Nephron (organoid): ENCODE measurements around the gene PSMD14.

Source experiments
- H3K27ac Mint-ChIP-seq, 3 experiments: 2 replicates each; pipeline ENCODE4 v1.8.0; 2020; ENCODE audit warnings: mixed read lengths in 3 of 3, mild to moderate bottlenecking in 2 of 3, moderate library complexity in 1 of 3
- H3K27me3 Mint-ChIP-seq: 2 replicates; pipeline ENCODE4 v1.8.0; 2021; ENCODE audit warnings: low read depth, mild to moderate bottlenecking, moderate library complexity, mixed read lengths
- H3K36me3 Mint-ChIP-seq: 2 replicates; pipeline ENCODE4 v1.8.0; 2020; ENCODE audit warnings: low read depth, mixed read lengths
- H3K4me1 Mint-ChIP-seq: 2 replicates; pipeline ENCODE4 v1.8.0; 2020; ENCODE audit warnings: mixed read lengths
- H3K4me3 Mint-ChIP-seq, 3 experiments: 2 replicates each; pipeline ENCODE4 v1.8.0; 2020; ENCODE audit warnings: mild to moderate bottlenecking in 3 of 3, mixed read lengths in 3 of 3, moderate library complexity in 2 of 3
- H3K9me3 Mint-ChIP-seq: 2 replicates; pipeline ENCODE4 v1.8.0; 2020; ENCODE audit warnings: mixed read lengths
- CTCF ChIP-seq, 3 experiments: fragments of 200-600 bp; sonication (generic); IDR thresholded peaks; one replicate each; pipeline ENCODE4 v1.5.0; 2021; ENCODE audit warnings: antibody characterized with exemption in 3 of 3; ENCODE audit not compliant: unreplicated experiment in 3 of 3

The PSMD14 gene

GRCh38 chr2:161388146-161388779 lies 80.0 kb downstream of the PSMD14 start:
- Mint-ChIP-seq H3K9me3 (no peaks in the 10 kb centered on the region), H3K36me3 (peaks cover 16% of the 10 kb centered on the region), H3K27ac (no peak overlapping the region), H3K4me1 (no peaks in the 10 kb centered on the region), H3K4me3 (no peak overlapping the region), H3K27me3 (no peaks in the 10 kb centered on the region)
- TF ChIP-seq CTCF (IDR thresholded peaks at IDR 0.05; ENCODE audit: unreplicated experiment in 3 of 3) = no peak

DNA sequence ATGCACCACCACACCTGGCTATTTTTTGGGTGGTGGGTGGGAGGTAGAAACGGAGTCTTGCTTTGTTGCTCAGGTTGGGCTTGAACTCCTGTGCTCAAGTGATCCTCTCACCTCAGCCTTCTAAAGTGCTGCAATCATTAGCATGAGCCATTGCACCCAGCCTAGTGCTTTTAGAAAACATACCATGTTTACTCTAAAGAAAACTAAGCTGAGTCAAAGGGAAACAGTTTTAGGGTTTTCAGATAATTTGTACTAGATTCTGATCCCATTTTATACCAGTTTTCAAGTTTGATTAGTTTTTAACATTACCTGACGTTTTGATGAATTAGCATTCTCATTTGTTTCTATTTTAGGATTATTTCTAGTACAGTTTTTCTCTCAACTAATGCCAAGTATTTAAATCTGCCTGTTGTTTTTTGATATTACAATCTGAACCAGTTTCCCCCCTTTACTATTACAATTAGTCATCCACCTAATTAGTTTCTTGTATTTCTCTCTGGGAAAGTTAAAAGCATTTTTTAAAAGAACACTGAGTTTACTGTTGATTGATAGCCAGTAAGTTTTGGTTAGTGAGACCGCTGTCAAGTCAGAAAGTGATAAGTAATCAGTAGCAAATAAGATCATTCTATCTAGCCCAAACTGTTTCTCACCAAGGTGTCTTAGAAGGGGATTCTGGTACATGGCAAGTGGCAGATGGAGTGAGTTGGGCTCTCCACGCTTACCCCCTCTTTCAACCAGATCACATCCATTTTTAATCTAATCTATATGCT lies 83.7 kb downstream of the PSMD14 start:
- Mint-ChIP-seq H3K4me3 (no peak overlapping the region), H3K27ac (no peak overlapping the region), H3K4me1 (no peaks in the 10 kb centered on the region), H3K9me3 (no peaks in the 10 kb centered on the region), H3K36me3 (peaks cover 39% of the 10 kb centered on the region), H3K27me3 (no peaks in the 10 kb centered on the region)
- no peak for TF ChIP-seq CTCF (IDR thresholded peaks at IDR 0.05; ENCODE audit: unreplicated experiment in 3 of 3)

GRCh38 chr2:161400076-161400475 lies 91.9 kb downstream of the PSMD14 start:
- no peaks in the 10 kb centered on the region for H3K27me3 Mint-ChIP-seq
- H3K36me3 Mint-ChIP-seq = peaks cover 51% of the 10 kb centered on the region
- no peak overlapping the region for H3K27ac Mint-ChIP-seq
- no peak for TF ChIP-seq CTCF (IDR thresholded peaks at IDR 0.05; ENCODE audit: unreplicated experiment in 3 of 3)
- no peak overlapping the region for H3K4me3 Mint-ChIP-seq
- no peaks in the 10 kb centered on the region for H3K4me1 Mint-ChIP-seq
- H3K9me3 Mint-ChIP-seq = no peaks in the 10 kb centered on the region

DNA sequence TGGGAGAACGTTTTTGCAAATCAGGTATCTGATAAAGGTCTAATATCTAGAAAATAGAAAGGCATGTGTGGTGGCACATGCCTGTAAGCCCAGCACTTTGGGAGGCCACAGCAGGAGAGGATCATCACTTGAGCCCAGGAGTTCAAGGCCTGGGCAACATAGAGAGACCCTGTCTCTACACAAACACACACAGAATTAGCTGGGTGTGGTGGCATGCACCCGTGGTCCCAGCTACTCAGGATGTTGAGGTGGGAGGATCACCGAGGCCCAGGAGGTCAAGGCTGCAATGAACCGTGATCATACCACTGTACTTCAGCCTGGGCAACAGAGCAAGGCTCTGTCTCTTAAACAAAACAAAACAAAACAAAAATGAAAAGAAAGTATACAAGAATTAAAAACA lies 94.1 kb downstream of the PSMD14 start:
- Mint-ChIP-seq H3K27me3 (no peaks in the 10 kb centered on the region), H3K9me3 (no peaks in the 10 kb centered on the region), H3K36me3 (peaks cover 31% of the 10 kb centered on the region), H3K27ac (no peak overlapping the region), H3K4me1 (no peaks in the 10 kb centered on the region), H3K4me3 (no peak overlapping the region)
- TF ChIP-seq CTCF (IDR thresholded peaks at IDR 0.05; ENCODE audit: unreplicated experiment in 3 of 3) = no peak

DNA sequence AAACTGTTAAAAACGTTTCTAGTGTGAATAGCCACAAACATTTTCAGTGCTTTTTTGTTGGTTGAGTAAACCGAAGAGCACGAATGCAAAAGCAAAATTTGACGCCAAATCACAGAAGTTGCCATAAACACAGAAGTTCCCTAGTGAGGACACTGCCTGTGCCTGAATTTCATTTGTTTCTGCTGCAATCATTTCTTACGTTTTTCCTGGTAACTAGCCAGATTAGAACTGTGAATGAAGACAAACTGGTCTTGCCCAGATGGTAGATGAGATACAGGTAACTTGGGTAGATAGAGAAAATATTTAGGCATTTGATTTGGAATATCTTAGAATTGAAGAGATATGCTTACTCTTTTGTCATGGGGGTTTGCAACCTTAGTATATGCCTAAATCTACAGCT lies 98.1 kb downstream of the PSMD14 start:
- Mint-ChIP-seq H3K4me3 (no peak overlapping the region), H3K4me1 (no peaks in the 10 kb centered on the region), H3K27ac (no peak overlapping the region), H3K36me3 (peaks cover 20% of the 10 kb centered on the region), H3K27me3 (peaks cover 1% of the 10 kb centered on the region), H3K9me3 (no peaks in the 10 kb centered on the region)
- TF ChIP-seq CTCF (IDR thresholded peaks at IDR 0.05; ENCODE audit: unreplicated experiment in 3 of 3) = no peak

DNA sequence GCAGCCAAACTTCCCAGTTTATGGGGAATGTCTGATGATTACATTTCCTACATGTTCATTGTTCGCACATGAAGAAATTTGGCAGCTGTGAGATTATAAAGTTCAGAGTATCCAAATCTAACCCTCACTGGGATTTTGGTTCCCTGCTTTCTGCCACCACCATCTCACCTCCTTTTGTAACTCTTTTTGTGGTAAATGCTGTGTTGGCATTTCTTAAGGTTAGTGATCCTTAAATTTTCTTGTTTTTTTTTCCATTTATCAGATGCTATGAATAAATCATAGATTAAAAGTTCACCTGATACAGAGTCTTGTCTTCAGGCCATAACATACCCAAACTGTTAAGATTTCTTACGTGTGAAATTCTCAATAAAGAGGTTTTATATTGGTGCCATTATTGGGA lies 99.4 kb downstream of the PSMD14 start:
- Mint-ChIP-seq H3K27ac (no peak overlapping the region), H3K9me3 (no peaks in the 10 kb centered on the region), H3K36me3 (peaks cover 17% of the 10 kb centered on the region), H3K4me3 (no peak overlapping the region), H3K27me3 (peaks cover 13% of the 10 kb centered on the region), H3K4me1 (no peaks in the 10 kb centered on the region)
- no peak for TF ChIP-seq CTCF (IDR thresholded peaks at IDR 0.05; ENCODE audit: unreplicated experiment in 3 of 3)
